Measurements from ENCODE around the gene H6PD.
A peak's percentile ranks its signal among the peaks of the same experiment; 100 is the strongest.

H6PD gene

DNA sequence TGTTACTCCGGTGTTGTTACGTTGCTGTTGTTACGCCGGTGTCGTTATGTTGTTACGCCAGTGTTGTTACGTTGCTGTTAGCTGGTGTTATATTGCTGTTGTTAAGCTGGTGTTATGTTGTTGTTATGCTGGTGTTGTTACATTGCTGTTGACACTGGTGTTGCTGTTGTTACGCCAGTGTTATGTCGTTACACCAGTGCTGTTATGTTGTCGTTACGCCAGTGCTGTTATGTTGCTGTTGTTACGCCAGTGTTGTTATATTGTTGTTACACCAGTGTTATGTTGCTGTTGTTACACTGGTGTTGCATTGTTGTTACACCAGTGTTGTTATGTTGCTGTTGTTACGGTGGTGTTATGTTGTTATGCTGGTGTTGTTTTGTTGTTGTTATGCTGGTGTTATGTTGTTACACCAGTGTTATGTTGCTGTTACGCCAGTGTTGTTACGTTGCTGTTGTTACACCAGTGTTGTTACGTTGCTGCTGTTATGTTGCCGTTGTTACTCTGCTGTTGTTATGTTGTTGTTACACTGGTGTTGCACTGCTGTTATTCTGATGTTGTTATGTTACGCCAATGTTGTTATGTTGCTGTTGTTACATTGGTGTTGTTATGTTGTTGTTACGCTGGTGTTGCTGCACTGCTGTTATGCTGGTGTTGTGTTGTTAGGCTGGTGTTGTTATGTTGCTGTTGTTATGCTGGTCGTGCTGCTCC, 25.6 kb downstream of the H6PD start:
- no peak for DNase-seq

DNA sequence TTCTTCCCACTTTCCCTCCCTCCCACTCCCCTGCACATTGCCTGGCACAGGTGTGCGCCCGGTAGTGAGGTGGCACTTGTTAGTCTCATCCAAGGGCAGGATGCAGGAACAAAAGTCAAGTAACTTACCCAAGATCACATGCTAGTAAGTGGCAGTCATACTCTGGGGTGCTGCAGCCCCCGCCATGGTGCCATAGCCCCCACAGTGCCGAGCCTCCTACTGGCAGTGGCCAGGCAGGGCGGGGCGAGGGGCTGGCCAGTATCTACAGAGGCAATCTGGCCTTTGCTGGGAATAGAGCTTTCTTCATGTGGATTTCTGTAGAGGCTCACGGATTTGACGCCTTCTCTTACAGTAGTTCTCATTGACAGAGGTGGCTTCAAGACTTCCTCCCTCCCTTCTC, 26.9 kb downstream of the H6PD start:
- no peak for DNase-seq

GRCh38 chr1:9262096-9262986, 27.8 kb downstream of the H6PD start:
- DNase-seq, result no peak

- DNase-seq, result no peak
Measured at GRCh38 chr1:9263276-9263855, 28.8 kb downstream of the H6PD start.

- no peak for DNase-seq
Measured at GRCh38 chr1:9263984-9264872, 29.7 kb downstream of the H6PD start.

- no peak for DNase-seq
Measured at GRCh38 chr1:9265037-9265436, 30.5 kb downstream of the H6PD start.

DNA sequence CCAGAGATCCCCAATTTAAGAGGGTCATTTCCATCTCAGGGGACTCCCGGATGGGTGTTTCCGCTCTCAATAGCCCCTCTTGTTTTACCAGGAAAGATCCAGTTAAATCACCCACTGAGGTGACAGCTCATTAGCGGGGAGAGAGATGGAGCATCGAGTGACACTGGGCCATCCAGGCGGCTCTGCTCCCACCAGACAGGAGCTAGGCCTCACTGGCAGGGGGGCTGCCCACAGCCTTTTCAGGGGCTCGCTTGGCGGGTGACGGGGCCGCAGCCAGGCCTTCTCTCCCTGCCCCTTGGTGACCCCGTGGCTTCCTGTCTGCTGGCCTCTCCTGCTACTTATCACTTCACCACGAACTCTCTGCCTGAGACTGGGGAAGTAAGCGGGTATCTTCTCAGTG, 31.4 kb downstream of the H6PD start:
- DNase-seq, result no peak

GRCh38 chr1:9267352-9267686, 32.7 kb downstream of the H6PD start:
- no peak for DNase-seq

GRCh38 chr1:9267827-9268581, 33.4 kb downstream of the H6PD start:
- no peak for DNase-seq

GRCh38 chr1:9269078-9269501, 34.5 kb downstream of the H6PD start:
- DNase-seq, result no peak

DNA sequence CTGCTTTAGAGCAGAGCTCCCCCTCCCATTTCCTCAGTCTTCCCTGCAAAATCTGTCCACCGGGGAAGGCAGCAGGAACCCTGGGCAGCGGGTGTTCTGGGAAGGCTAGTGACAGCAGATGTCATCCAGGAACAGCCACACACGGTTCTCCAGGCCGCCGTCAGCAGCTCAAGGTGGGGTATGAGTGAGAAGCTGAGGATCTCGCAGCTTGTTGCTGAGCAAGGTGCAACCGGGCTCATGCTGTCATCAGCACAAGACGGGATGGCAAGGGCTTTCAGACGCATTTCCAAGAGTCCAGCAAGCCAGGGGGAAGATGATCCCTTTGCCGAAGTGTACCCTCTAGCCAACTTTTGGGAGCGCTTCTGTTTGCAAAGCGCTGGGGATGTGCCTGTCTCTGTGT, 35.1 kb downstream of the H6PD start:
- no peak for DNase-seq

- no peak for DNase-seq
Measured at GRCh38 chr1:9270290-9270883, 35.8 kb downstream of the H6PD start.

GRCh38 chr1:9271283-9271682, 36.7 kb downstream of the H6PD start:
- no peak for DNase-seq

- no peak for DNase-seq
Measured at GRCh38 chr1:9271861-9272595, 37.5 kb downstream of the H6PD start.

- DNase-seq, result no peak
Measured at GRCh38 chr1:9273177-9273576, 38.6 kb downstream of the H6PD start.

GRCh38 chr1:9275161-9275560, 40.6 kb downstream of the H6PD start:
- no peak for DNase-seq

DNA sequence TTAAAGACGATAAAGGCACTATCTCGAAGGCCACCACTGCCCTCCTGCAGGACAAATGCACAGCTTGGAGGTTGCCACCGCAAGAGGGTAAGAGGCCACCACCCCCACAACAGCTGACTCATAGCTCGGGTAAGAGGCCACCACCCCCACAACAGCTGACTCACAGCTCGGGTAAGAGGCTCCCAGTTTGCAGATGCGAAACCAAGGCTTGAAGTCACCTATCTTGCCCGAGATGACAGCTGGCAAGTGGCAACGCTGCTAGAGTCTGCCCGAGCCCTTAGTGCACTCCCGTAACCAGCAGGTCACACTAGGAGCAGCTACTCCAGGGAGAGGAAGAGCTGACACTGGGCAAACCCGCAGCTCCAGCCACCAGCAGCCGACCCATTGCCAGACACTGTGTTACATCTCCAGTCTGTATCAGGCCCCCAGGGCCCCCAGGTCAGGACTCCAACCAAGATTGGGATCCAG, 41.0 kb downstream of the H6PD start:
- DNase-seq, result peak; percentile 72 to 83

GRCh38 chr1:9278116-9278515, 43.5 kb downstream of the H6PD start:
- DNase-seq, result no peak

- DNase-seq, result no peak
Measured at GRCh38 chr1:9278585-9279153, 44.1 kb downstream of the H6PD start.

- DNase-seq, result peak in 1 of 2 experiments; percentile 26
Measured at GRCh38 chr1:9279172-9279840, 44.7 kb downstream of the H6PD start.
